Renal cortical epithelial cell (primary cell): ENCODE data around the gene ENOX1. TPM values are rescaled to one million over a fixed set of nuclear protein-coding genes. Genes with fewer than 3 reads are reported as not detected.

Experiments
- DNase-seq: peaks from one replicate; pipeline ENCODE4 v3.0.0-alpha.2; 2011; ENCODE audit warnings: low read depth
- total RNA-seq: library from RNA; depleted of rRNA; stranded (reverse); fragments of >200 nt; gene quantifications from 2 replicates; pipeline ENCODE4 v1.2.3, GENCODE V29; 2014

ENOX1 gene
- total RNA-seq, 1 donor from 2014 or later, result 2.7 TPM

GRCh38 chr13:43388282-43389034 lies 398.3 kb downstream of the ENOX1 start:
- peak; percentile 91 for DNase-seq

- no peak for DNase-seq
Measured at GRCh38 chr13:43387880-43388279, 398.9 kb downstream of the ENOX1 start.

- DNase-seq, result no peak
Measured at GRCh38 chr13:43383498-43384165, 403.1 kb downstream of the ENOX1 start.

GRCh38 chr13:43379738-43380137 lies 407.0 kb downstream of the ENOX1 start:
- DNase-seq, result no peak

- peak; percentile 24 for DNase-seq
Measured at GRCh38 chr13:43377973-43378372, 408.8 kb downstream of the ENOX1 start.

- no peak for DNase-seq
Measured at GRCh38 chr13:43377149-43377548, 409.6 kb downstream of the ENOX1 start.

GRCh38 chr13:43376596-43376995 lies 410.2 kb downstream of the ENOX1 start:
- no peak for DNase-seq

- DNase-seq, result no peak
Measured at GRCh38 chr13:43375797-43376465, 410.8 kb downstream of the ENOX1 start.

- peak; percentile 17 for DNase-seq
Measured at GRCh38 chr13:43374621-43375020, 412.2 kb downstream of the ENOX1 start.

- DNase-seq, result no peak
Measured at GRCh38 chr13:43373400-43373799, 413.4 kb downstream of the ENOX1 start.

- no peak for DNase-seq
Measured at GRCh38 chr13:43370842-43371241, 415.9 kb downstream of the ENOX1 start.

GRCh38 chr13:43369319-43369718 lies 417.5 kb downstream of the ENOX1 start:
- no peak for DNase-seq

- peak; percentile 45 for DNase-seq
Measured at GRCh38 chr13:43368003-43368402, 418.8 kb downstream of the ENOX1 start.

- no peak for DNase-seq
Measured at GRCh38 chr13:43365039-43365344, 421.8 kb downstream of the ENOX1 start.

- peak; percentile 7 for DNase-seq
Measured at GRCh38 chr13:43364210-43365038, 422.3 kb downstream of the ENOX1 start.

GRCh38 chr13:43363156-43363953 lies 423.4 kb downstream of the ENOX1 start:
- DNase-seq, result no peak

GRCh38 chr13:43362556-43362955 lies 424.2 kb downstream of the ENOX1 start:
- no peak for DNase-seq

GRCh38 chr13:43360892-43361610 lies 425.7 kb downstream of the ENOX1 start:
- no peak for DNase-seq

GRCh38 chr13:43360171-43360570 lies 426.6 kb downstream of the ENOX1 start:
- DNase-seq, result no peak

GRCh38 chr13:43359536-43359935 lies 427.2 kb downstream of the ENOX1 start:
- DNase-seq, result no peak

- no peak for DNase-seq
Measured at GRCh38 chr13:43357564-43357963, 429.2 kb downstream of the ENOX1 start.
